OCI-LY3 (cell line): ENCODE results near the gene BPGM.

Source experiments
- EZH2phosphoT487 ChIP-seq: fragments of 200-600 bp; shearing (Covaris generic); IDR thresholded peaks from 2 replicates; pipeline ENCODE4 v1.6.1; 2018; ENCODE audit warnings: antibody characterized with exemption, mixed run types, low read depth
- TF ChIP-seq, protein P1 (sequence below): fragments of 200-600, 300-600 bp; sonication (generic); IDR thresholded peaks from 2 replicates; pipeline ENCODE4 v1.5.1; 2014; ENCODE audit warnings: antibody characterized with exemption, low read length, low read depth

DNA sequence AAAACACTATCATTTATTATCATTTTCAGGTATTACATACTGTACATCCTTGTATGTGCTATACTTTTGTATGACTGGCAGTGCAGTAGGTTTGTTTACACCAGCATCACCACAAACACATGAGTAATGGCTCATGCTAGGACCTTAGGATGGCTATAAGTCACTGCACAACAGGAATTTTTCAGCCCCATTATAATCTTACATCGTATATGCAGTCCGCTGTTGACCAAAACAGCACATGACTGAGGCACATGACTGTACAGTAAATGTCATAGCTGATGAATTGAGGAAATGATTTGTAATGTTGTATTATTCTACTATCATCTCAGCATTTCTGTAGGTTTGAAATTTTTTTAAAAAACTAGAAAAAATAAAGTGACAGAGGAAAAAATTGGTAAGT is 38.6 kb downstream of the BPGM start:
- TF ChIP-seq, protein P1, sequence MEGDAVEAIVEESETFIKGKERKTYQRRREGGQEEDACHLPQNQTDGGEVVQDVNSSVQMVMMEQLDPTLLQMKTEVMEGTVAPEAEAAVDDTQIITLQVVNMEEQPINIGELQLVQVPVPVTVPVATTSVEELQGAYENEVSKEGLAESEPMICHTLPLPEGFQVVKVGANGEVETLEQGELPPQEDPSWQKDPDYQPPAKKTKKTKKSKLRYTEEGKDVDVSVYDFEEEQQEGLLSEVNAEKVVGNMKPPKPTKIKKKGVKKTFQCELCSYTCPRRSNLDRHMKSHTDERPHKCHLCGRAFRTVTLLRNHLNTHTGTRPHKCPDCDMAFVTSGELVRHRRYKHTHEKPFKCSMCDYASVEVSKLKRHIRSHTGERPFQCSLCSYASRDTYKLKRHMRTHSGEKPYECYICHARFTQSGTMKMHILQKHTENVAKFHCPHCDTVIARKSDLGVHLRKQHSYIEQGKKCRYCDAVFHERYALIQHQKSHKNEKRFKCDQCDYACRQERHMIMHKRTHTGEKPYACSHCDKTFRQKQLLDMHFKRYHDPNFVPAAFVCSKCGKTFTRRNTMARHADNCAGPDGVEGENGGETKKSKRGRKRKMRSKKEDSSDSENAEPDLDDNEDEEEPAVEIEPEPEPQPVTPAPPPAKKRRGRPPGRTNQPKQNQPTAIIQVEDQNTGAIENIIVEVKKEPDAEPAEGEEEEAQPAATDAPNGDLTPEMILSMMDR = no peak
- no peak for TF ChIP-seq EZH2phosphoT487
